ENCODE data around the gene DNAJC21. TPM values are rescaled to one million over a fixed set of nuclear protein-coding genes. Genes with fewer than 3 reads are reported as not detected.

DNAJC21 gene
- total RNA-seq, 2 experiments from 2014 or later: 51.4 to 52.4 TPM

- Mint-ChIP-seq H3K4me3 (no peak overlapping the region), H3K27me3 (peaks cover 38% of the 10 kb centered on the region), H3K9me3 (peaks cover 15% of the 10 kb centered on the region), H3K27ac (no peak overlapping the region), H3K4me1 (no peaks in the 10 kb centered on the region), H3K36me3 (no peaks in the 10 kb centered on the region)
- no peak for DNase-seq
Observed at GRCh38 chr5:34986965-34987364, 57.6 kb downstream of the DNAJC21 start.

- H3K4me1 Mint-ChIP-seq: peaks cover 4% of the 10 kb centered on the region
- no peaks in the 10 kb centered on the region for H3K36me3 Mint-ChIP-seq
- peaks cover 8% of the 10 kb centered on the region for H3K9me3 Mint-ChIP-seq
- no peak overlapping the region for H3K4me3 Mint-ChIP-seq
- H3K27me3 Mint-ChIP-seq: peaks cover 63% of the 10 kb centered on the region
- DNase-seq: no peak
- H3K27ac Mint-ChIP-seq: no peak overlapping the region
Observed at GRCh38 chr5:34991486-34992238, 62.3 kb downstream of the DNAJC21 start.

GRCh38 chr5:34993951-34994350, 64.6 kb downstream of the DNAJC21 start:
- Mint-ChIP-seq H3K4me1 (peaks cover 4% of the 10 kb centered on the region), H3K4me3 (no peak overlapping the region)

GRCh38 chr5:34996261-34996660, 66.9 kb downstream of the DNAJC21 start:
- DNase-seq: no peak
- Mint-ChIP-seq H3K27me3 (peaks cover 37% of the 10 kb centered on the region), H3K36me3 (no peaks in the 10 kb centered on the region), H3K9me3 (no peaks in the 10 kb centered on the region), H3K4me3 (no peak overlapping the region), H3K4me1 (peaks cover 4% of the 10 kb centered on the region), H3K27ac (no peak overlapping the region)

More at GRCh38 chr5:34993951-34994350, 64.6 kb downstream of the DNAJC21 start:
- Mint-ChIP-seq H3K27ac (no peak overlapping the region), H3K27me3 (peaks cover 51% of the 10 kb centered on the region), H3K9me3 (no peaks in the 10 kb centered on the region), H3K36me3 (no peaks in the 10 kb centered on the region)
- DNase-seq: no peak

- Mint-ChIP-seq H3K27ac (no peak overlapping the region), H3K36me3 (no peaks in the 10 kb centered on the region), H3K9me3 (no peaks in the 10 kb centered on the region), H3K4me3 (no peak overlapping the region), H3K4me1 (peaks cover 4% of the 10 kb centered on the region), H3K27me3 (peaks cover 38% of the 10 kb centered on the region)
- no peak for DNase-seq
Observed at GRCh38 chr5:34998058-34998789, 68.9 kb downstream of the DNAJC21 start.

GRCh38 chr5:35001842-35002241, 72.5 kb downstream of the DNAJC21 start:
- no peak overlapping the region for H3K27ac Mint-ChIP-seq
- no peaks in the 10 kb centered on the region for H3K36me3 Mint-ChIP-seq
- no peaks in the 10 kb centered on the region for H3K4me1 Mint-ChIP-seq

GRCh38 chr5:35002459-35002858, 73.1 kb downstream of the DNAJC21 start:
- no peak overlapping the region for H3K4me3 Mint-ChIP-seq
- H3K36me3 Mint-ChIP-seq: no peaks in the 10 kb centered on the region
- H3K9me3 Mint-ChIP-seq: no peaks in the 10 kb centered on the region
- H3K27me3 Mint-ChIP-seq: peaks cover 35% of the 10 kb centered on the region
- DNase-seq: no peak
- H3K27ac Mint-ChIP-seq: no peak overlapping the region
- no peaks in the 10 kb centered on the region for H3K4me1 Mint-ChIP-seq

More at GRCh38 chr5:35001842-35002241, 72.5 kb downstream of the DNAJC21 start:
- Mint-ChIP-seq H3K4me3 (no peak overlapping the region), H3K9me3 (no peaks in the 10 kb centered on the region), H3K27me3 (peaks cover 33% of the 10 kb centered on the region)
- no peak for DNase-seq

- DNase-seq: peak; percentile 58
- Mint-ChIP-seq H3K4me1 (no peaks in the 10 kb centered on the region), H3K27ac (no peak overlapping the region), H3K36me3 (no peaks in the 10 kb centered on the region), H3K4me3 (no peak overlapping the region), H3K27me3 (peaks cover 36% of the 10 kb centered on the region), H3K9me3 (no peaks in the 10 kb centered on the region)
Observed at GRCh38 chr5:35003018-35003957, 73.9 kb downstream of the DNAJC21 start.

- Mint-ChIP-seq H3K27me3 (peaks cover 36% of the 10 kb centered on the region), H3K9me3 (no peaks in the 10 kb centered on the region), H3K36me3 (no peaks in the 10 kb centered on the region), H3K4me1 (no peaks in the 10 kb centered on the region), H3K27ac (no peak overlapping the region), H3K4me3 (no peak overlapping the region)
- no peak for DNase-seq
Observed at GRCh38 chr5:35004200-35004599, 74.8 kb downstream of the DNAJC21 start.

- H3K27ac Mint-ChIP-seq: no peak overlapping the region
- H3K9me3 Mint-ChIP-seq: no peaks in the 10 kb centered on the region
- no peaks in the 10 kb centered on the region for H3K36me3 Mint-ChIP-seq
- H3K4me1 Mint-ChIP-seq: no peaks in the 10 kb centered on the region
- H3K4me3 Mint-ChIP-seq: no peak overlapping the region
- no peak for DNase-seq
- peaks cover 36% of the 10 kb centered on the region for H3K27me3 Mint-ChIP-seq
Observed at GRCh38 chr5:35004771-35005170, 75.4 kb downstream of the DNAJC21 start.

Other genes starting within 250 kb of the DNAJC21 start
- gene TTC23L, start 90.4 kb upstream of the DNAJC21 start, total RNA-seq: under 1 TPM in 1 of 2 experiments, not detected in 1; 0.30 TPM
- 10 to 100 TPM; 54.8 to 55.8 TPM for gene RAD1, start 14.1 kb upstream of the DNAJC21 start, total RNA-seq
- gene BRIX1, start 13.8 kb upstream of the DNAJC21 start, total RNA-seq: 100 to 1,000 TPM; 115 to 118 TPM
- not detected for gene AGXT2, start 118.4 kb downstream of the DNAJC21 start, total RNA-seq

Data from activated naive CD8-positive, alpha-beta T cell treated with anti-CD3 and anti-CD28 coated beads for 36 hours (primary cell).